Measurements from ENCODE around the gene MYH11.

Gene MYH11

DNA sequence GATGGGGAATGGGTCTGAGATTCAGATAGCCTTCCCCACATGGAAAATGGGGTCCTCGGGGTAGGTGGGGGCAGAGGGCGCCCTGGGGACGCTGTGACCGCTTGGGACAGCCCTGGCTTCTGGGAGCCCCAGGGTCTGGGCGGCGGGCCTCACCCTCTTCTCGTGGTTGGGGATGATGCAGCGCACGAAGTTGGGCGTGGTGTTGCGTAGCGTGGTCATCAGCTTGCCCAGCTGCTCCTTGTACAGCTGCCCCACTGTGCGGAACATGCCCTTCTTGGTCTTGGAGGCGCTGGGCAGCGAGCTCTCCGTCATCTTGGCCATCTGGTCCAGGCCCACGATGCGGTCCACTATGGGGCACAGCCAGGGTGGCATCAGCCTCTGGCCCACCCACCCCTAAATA is 106.8 kb downstream of the MYH11 start:
- no peak overlapping the region for H3K27ac ChIP-seq
- TF ChIP-seq ZFX (IDR thresholded peaks at IDR 0.05; ENCODE audit: borderline replicate concordance) = no peak
- TF ChIP-seq, protein P1, sequence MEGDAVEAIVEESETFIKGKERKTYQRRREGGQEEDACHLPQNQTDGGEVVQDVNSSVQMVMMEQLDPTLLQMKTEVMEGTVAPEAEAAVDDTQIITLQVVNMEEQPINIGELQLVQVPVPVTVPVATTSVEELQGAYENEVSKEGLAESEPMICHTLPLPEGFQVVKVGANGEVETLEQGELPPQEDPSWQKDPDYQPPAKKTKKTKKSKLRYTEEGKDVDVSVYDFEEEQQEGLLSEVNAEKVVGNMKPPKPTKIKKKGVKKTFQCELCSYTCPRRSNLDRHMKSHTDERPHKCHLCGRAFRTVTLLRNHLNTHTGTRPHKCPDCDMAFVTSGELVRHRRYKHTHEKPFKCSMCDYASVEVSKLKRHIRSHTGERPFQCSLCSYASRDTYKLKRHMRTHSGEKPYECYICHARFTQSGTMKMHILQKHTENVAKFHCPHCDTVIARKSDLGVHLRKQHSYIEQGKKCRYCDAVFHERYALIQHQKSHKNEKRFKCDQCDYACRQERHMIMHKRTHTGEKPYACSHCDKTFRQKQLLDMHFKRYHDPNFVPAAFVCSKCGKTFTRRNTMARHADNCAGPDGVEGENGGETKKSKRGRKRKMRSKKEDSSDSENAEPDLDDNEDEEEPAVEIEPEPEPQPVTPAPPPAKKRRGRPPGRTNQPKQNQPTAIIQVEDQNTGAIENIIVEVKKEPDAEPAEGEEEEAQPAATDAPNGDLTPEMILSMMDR (IDR thresholded peaks at IDR 0.05) = no peak

DNA sequence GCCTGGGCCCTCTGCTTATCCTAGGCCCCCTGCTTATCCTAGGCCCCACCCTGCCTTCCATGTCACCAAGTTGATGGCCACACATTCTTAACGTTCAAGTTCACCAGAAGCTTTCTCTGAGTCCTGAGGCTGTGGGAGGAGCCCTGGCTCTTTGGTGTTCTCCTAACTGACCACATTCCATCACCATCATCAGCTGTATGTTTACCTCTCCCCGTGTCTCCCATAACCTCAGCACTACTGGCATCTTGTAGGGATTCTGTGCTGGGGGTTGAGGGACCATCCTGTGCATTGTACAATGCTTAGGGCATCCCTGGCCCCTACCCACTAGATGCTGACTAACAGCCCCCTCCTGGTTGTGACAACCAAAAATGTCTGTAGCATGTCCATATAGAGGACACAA is 107.5 kb downstream of the MYH11 start:
- TF ChIP-seq ZFX (IDR thresholded peaks at IDR 0.05; ENCODE audit: borderline replicate concordance) = no peak
- TF ChIP-seq, protein P1 (IDR thresholded peaks at IDR 0.05) = no peak

DNA sequence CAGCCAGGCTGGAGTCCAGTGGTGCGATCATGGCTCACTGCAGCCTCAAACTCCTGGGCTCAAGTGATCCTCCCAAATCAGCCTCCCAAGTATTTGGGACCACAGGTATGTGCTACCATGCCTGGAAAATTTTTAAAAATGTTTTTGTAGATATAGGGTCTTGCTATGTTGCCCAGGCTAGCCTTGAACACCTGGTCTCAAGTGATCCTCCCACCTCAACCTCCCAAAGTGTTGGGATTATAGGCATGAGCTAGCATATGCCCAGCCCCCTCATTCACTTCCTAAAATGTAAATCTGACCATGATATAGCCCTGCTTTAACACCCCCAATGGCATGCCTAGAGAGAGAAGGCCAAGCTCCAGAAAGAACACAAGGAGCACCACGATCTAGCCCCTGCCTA is 108.2 kb downstream of the MYH11 start:
- TF ChIP-seq ZFX (IDR thresholded peaks at IDR 0.05; ENCODE audit: borderline replicate concordance) = no peak
- TF ChIP-seq, protein P1 (IDR thresholded peaks at IDR 0.05) = no peak
- H3K27ac ChIP-seq = no peak overlapping the region

More for the DNA sequence above, 107.5 kb downstream of the MYH11 start:
- H3K27ac ChIP-seq = no peak overlapping the region

DNA sequence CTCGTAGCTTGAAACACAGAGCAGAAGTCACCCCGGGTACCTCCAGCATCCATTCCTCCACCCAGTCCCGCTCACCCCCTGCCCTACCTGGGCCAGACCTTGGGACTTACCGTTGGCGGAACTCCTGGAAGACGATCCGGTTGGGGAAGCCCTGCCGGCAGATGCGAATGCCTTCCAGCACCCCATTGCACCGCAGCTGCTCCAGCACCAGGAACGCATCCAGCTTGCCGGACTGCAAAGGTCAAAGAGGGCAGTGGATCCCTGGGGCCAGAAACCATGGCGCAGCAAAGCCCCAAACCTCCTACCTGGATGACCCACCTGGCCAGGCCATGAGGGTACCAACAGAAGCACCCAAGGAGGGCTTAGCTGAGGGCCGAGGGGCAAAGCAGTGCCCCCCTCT is 108.9 kb downstream of the MYH11 start:
- no peak overlapping the region for H3K27ac ChIP-seq
- TF ChIP-seq, protein P1 (IDR thresholded peaks at IDR 0.05) = no peak
- no peak for TF ChIP-seq ZFX (IDR thresholded peaks at IDR 0.05; ENCODE audit: borderline replicate concordance)

DNA sequence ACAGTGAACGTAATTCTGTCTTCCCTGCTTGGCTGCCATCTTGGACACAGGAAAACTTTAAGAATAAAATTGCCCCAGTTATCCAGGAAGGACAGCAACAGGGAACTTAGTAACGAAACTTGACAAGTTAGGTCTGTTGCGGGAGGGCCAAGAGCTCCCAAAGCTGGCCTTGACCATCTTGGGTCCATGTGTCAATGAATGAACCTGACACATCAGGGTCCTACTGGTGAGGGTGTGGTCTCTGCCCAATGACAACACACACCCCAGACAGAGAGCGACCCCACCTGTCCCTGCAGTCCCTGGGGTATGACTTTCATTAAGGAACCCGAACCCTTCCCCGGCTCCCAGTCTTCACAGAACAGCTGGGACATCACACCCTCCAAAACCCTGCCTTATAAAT is 110.5 kb downstream of the MYH11 start:
- TF ChIP-seq, protein P1 (IDR thresholded peaks at IDR 0.05) = no peak
- no peak for TF ChIP-seq ZFX (IDR thresholded peaks at IDR 0.05; ENCODE audit: borderline replicate concordance)
- no peak overlapping the region for H3K27ac ChIP-seq

DNA sequence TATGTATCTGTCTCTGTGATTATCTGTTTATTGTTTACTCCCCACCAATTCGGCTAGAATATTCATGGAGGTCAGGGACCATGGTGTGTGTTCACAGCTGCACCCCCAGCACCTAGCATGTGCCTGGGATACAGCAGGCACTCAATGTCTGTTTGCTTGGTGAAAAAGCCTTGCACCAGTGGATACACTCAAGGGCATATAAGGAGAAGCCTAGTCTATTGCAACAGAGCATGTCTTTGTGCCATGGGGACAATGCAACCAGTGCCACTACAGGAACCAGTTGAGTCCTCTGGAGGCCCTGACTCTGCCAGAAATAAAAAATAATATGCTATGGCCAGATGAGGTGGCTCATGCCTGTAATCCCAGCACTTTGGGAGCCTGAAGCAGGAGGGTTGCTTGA is 113.2 kb downstream of the MYH11 start:
- no peak overlapping the region for H3K27ac ChIP-seq
- TF ChIP-seq, protein P1 (IDR thresholded peaks at IDR 0.05) = no peak
- TF ChIP-seq ZFX (IDR thresholded peaks at IDR 0.05; ENCODE audit: borderline replicate concordance) = no peak

DNA sequence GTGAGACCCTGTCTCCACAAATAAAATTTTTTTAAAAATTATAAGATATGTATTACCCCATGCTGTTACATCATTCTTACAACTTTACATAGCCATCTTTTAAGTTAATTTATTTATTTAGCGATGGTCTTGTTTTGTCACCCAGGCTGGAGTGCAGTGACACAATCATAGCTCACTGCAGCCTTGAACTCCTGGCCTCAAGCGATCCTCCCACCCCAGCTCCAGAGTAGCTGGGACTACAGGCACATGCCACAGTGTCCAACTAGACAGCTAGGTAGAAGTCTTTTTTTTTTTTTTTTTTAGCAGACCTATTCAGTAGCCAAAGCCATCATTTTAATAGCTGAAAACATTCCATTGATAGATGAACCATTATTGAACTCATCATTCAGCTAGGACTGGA is 114.1 kb downstream of the MYH11 start:
- TF ChIP-seq ZFX (IDR thresholded peaks at IDR 0.05; ENCODE audit: borderline replicate concordance) = no peak
- TF ChIP-seq, protein P1 (IDR thresholded peaks at IDR 0.05) = no peak
- H3K27ac ChIP-seq = no peak overlapping the region
